Activated CD4-positive, alpha-beta T cell treated with anti-CD3 and anti-CD28 coated beads, Interleukin-2, amount 50 U/mL, for 1 hour (primary cell): ENCODE results near the gene PTPN11.
"Not testable (repeated sequence)": the region's sequence is repeated elsewhere in the genome, so short reads cannot be mapped to it uniquely, and the experiment has no call there.

Experiments used
- DNase-seq: peaks from one replicate; pipeline ENCODE4 v3.0.0-alpha.2; 2020

Gene PTPN11

GRCh38 chr12:112409906-112410244, 8.9 kb upstream of the PTPN11 start:
- no peak for DNase-seq

DNA sequence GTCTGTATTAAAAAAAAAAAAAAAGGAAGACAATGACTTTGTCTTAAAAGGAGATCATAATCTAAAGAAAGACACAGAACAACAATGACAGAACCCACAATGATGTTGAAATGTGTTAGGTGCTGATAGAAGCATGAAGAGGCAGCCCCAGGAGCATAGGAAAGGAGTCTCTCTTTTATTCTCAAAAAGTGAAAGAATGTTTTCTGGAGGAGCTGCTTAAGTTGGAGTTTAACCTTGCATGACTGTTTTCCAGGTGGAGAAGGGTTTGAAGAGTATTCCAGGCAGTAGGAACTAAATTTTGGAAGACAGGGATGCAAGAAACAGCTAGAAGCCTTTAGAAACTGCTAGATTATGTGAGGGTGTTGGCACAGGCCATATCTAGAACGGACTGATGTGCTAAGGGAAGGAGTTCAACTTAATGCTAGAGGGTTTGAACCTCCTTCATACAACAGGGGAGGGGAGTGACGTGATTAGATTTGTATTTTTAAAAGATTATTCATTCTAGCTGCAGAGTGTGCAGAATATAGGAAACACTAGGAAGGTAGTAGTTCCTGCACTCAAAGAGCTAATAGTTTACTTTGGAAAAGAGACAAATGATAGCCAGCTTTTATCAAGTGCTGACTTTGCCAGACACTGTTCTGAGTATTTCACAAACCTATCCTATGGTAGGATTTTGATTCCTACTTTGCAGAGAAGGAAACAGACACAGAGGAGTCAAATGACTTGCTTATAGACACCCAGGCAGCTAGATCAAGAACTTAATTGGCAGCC, 4.7 kb upstream of the PTPN11 start:
- no peak for DNase-seq

GRCh38 chr12:112415457-112415856, 3.3 kb upstream of the PTPN11 start:
- DNase-seq: not testable (repeated sequence)

DNA sequence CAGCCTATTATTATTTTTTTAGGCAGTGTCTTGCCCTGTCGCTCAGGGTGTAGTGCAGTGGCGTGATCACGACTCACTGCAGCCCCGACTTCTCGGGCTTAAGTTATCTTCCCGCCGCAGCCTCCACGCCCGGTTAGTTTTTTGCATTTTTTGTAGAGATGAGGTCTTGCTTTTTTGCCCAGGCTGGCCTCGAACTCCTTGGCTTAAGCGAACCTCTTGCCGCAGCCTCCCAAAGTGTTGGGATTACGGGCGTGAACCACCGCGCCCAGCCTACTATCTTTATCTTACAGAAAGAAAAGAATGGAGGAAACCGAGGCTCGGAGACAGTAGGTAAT, 507 bp upstream of the PTPN11 start:
- no peak for DNase-seq

GRCh38 chr12:112419297-112420133, 768 bp downstream of the PTPN11 start:
- DNase-seq: no peak

- DNase-seq: no peak
These were observed 2.0 kb downstream of the PTPN11 start for GRCh38 chr12:112420740-112421139.

GRCh38 chr12:112421363-112421762, 2.6 kb downstream of the PTPN11 start:
- no peak for DNase-seq

GRCh38 chr12:112422531-112422930, 3.8 kb downstream of the PTPN11 start:
- no peak for DNase-seq

DNA sequence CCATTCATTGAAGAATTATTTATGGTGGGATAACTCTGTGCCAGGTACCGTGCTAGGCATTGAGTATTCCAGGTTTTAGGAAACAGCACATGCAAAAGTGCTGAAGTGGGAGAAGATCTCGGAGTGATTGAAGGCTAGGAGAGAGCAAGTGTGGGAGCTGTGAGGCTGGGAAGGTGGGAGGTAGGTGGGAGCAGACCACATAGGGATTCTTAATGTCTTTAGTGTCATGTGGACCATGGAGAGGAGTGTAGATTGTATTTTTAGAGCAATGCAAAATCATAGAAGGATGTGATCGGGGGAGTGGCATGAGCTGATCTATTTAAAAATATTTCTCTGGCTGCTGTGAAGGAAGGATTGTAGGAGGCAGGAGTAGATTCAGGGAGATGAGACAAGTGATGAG, 5.4 kb downstream of the PTPN11 start:
- DNase-seq: no peak

DNA sequence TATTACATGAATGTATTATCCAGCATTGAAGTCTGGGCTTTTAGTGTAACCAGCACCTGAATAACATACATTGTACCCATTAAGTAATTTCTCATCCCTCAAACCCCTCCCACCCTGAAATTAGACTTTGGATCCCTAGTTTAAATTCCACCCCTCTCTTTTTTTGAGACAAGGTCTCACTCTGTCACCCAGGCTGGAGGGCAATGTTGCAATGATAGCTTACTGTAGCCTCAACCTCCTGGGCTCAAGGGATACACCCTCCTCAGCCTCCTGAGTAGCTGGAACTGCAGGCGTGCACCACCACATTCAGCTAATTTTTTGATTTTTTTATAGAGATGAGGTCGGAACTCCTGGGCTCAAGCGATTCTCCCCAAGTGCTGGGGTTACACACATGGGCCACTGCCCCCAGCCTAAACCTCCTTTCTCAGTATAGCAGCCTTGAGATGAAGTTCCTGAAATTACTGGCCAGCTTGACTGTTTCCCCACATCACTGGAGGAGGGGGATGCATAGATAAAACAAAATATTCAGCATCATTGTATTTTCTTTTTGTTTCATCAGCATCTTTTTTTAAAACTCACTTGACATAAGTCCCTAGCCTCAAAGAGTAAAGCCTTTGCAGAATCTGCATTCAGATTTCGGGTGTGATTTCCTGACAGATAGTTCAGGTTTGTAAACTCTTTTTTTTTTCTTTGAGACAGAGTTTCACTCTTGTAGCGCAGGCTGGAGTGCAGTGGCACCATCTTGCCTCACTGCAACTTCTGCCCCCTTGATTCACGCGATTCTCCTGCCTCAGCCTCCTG, 7.0 kb downstream of the PTPN11 start:
- DNase-seq: no peak

GRCh38 chr12:112427760-112428159, 9.0 kb downstream of the PTPN11 start:
- DNase-seq: no peak

DNA sequence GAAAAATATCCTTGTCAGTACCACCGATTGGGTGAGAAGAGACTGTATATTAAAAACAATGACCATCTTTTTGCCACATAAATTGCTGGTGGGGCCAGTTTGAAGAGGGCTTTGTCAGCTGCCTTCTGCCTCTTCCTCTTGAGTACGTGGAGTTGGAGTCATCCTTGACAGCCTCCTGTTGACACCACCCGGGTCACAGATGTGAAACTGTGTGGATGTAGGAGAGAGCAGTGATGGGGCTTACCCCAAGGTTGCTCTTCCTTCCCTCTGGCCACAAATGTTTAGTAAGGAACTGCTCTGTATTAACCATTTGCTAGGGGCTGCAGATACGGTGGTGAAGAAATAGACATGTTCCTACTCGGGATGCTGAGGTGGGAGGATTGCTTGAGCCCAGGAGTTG, 12.2 kb downstream of the PTPN11 start:
- DNase-seq: no peak

DNA sequence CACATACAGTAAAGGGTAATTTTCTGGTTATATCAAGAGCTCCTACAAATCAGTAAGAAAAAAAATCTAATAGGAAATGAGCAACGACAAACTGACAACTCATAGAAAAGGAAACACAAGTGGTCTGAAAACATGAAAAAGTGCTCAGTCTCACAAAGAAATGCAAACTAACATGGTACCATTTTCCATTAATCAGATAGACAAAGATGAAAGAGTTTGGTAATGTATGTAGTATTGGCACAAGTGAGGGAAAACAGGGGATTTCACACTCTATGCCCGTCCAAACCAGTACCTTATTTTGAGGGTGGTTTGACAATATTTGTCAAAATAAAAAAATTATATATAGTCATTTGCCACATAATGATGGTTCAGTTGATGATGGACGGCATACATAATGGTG, 13.2 kb downstream of the PTPN11 start:
- no peak for DNase-seq

DNA sequence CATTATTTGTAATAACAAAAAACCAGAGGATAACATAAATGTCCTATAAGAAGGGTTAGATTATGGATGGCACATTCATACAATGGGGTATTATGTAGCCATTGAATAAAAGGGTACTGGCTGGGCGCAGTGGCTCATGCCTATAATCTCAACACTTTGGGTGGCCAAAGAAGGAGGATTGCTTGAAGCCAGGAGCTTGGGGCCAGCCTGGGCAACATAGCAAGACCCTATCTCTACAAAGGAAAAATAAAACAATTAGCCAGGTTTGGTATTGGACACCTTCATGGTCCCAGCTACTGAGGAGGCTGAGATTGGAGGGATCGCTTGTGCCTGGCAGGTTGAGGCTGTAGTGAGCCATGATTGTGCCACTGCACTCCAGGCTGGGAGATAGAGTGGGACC, 14.8 kb downstream of the PTPN11 start:
- DNase-seq: no peak

DNA sequence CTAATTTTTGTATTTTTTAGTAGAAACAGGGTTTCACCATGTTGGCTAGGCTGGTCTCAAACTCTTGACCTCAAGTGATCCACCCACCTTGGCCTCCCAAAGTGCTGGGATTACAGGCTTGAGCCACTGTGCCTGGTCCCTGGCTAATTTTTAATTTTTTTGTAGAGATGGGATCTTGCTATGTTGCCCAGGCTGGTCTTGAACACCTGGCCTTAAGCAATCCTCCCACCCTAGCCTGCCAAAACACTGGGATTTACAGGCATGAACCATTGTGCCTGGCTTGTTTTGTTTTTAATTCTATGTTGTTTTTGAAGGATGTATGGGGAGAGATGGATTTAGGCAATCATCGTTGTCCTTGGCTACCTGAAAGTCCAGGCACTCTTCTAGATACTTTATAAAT, 19.9 kb downstream of the PTPN11 start:
- not testable (repeated sequence) for DNase-seq

DNA sequence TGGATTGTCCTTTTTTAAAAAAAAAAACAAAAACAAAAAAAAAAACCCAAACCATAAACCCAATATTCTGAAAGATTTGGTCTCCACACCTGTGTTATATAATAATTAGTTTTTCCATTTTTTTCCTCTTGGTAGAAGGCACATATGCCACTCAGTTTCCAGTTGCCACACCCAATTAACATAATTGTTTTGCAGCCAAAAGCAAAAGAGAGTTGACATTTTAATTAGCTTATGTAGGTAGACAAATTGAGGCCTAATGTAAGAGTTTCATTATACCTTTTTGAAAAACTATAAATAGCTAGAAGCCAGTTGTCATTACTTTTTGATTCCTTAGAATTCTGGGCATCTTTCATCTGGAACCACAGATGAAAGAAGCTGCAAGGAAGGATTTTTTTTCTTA, 21.0 kb downstream of the PTPN11 start:
- no peak for DNase-seq

DNA sequence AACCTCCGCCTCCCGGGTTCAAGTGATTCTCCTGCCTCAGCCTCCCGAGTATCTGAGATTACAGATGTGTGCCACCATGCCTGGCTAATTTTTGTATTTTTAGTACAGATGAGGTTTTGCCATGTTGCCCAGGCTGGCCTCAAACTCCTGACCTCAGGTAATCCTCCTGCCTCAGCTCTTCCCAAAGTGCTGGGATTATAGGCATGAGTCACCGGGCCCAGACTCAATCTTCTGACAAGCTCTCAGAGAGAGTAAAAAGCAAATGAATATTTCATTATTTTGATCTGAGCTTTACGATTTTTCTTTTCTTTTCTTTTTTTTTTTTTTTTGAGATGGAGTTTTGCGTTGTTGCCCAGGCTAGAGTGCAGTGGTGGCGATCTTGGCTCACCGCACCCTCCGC, 21.9 kb downstream of the PTPN11 start:
- DNase-seq: not testable (repeated sequence)

DNA sequence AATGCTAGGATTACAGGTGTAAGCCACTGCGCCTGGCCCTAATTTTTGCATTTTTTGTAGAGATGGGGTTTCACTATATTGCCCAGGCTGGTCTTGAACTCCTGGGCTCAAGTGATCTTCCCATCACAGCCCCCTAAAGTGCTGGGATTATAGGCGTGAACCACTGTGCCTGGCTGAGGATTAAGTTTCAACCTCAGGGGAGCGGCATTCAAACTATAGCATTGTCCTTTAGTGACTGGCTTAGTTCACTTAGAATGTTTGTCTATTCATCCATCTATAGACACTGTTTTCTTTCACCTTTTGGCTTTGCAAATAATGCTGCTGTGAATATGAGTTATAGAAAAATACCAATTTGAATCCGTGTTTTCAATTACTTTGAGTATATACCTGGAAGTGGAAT, 25.2 kb downstream of the PTPN11 start:
- no peak for DNase-seq

DNA sequence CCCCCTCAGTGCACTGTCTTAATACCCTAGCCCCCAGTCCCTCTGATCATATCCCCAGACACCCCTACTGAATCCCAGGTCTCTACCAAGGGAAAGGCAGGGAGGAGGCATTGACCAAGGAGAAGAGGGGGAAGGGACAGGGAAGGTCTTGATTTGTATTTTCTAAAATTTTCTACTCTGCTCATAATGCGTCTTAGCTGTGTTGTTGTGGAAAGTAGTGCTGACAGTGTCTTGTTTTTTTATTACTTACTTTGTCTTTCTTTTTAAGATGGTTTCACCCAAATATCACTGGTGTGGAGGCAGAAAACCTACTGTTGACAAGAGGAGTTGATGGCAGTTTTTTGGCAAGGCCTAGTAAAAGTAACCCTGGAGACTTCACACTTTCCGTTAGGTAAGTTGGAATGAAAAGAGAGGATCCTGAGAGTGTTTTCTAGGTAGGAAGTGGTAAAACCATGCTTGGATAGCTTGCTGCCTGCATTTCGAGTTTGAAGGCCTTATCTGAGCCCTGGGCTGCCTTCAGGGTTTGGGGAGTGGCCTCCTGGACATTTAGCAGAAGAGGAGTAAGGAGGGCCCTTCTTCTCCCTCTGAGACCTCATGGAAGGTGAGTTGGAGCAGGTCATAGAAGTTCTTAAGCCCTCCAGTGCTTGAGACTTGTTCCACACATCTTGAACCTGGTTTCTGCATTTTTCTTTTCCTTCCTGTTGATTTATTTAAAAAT, 27.4 kb downstream of the PTPN11 start:
- DNase-seq: no peak

DNA sequence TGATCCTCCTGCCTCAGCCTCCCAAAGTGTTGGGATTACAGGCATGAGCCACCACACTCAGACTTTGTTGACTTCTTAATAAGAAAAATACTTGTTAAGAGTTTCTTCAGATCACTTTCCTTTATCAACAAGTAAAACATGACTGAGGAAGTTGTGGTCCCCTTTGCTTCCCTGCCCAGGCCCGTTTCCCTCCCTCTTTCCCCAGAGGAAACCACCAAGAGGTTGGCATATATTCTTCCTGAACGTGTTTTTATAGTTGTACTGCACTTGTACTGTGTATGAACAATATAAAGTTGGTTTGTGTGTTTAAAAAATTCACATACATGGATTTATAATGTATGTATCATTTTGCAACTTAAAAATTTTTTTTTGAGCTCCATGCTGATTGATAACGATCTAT, 28.4 kb downstream of the PTPN11 start:
- DNase-seq: no peak

DNA sequence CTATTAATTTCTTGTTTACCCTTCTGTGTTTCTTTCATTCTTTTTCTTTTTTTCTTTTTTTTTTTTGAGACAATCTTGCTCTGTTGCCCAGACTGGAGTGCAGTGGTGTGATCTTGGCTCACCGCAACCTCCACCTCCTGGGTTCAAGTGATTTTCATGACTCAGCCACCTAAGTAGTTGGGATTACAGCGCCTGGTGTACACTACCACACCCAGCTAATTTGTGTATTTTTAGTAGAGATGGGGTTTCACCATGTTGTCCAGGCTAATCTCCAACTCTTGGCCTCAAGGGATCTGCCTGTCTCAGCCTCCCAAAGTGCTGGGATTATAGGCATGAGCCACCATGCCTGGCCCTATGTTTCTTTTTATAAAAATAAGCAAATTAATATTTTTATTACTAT, 29.4 kb downstream of the PTPN11 start:
- DNase-seq: not testable (repeated sequence)

DNA sequence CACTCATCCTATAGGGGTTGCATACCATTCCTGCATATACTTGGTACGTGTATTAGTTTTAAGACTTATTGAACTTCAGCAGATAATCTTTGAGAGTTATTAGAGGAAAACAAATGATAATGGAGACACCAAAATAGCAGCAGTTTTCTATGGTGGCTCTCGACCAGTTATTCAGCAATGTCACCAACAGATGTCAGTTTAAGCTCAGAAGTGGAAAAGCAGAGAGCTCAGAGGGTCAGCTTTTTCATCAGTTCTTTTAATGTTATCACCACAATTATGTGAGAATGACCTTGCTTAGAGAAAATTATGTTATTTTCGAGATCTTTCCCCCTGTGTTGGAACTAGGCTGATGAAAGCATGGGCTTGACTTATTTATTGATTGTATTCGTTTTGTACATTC, 32.0 kb downstream of the PTPN11 start:
- no peak for DNase-seq

GRCh38 chr12:112456029-112456428, 37.3 kb downstream of the PTPN11 start:
- no peak for DNase-seq
